Esophagus muscularis mucosa (tissue), 3 donors: Measurements from ENCODE around the gene VAPB.
"Not testable (repeated sequence)": the region's sequence is repeated elsewhere in the genome, so short reads cannot be mapped to it uniquely, and the experiment has no call there.

Experiments
- POLR2A ChIP-seq: fragments of 450-650 bp; IDR thresholded peaks from one replicate; pipeline ENCODE4 v1.6.1; 2017; ENCODE audit warnings: antibody characterized with exemption, moderate library complexity, mild to moderate bottlenecking, low read depth
- TF ChIP-seq, protein P1 (sequence below), 3 experiments: fragments of 200-600 bp in 2 of 3; fragments of 450-650 bp in 1 of 3; sonication (generic) in 2 of 3; IDR thresholded peaks; one replicate each; pipeline ENCODE4 v1.5.1; 2017 to 2019; ENCODE audit warnings: antibody characterized with exemption in 3 of 3, mild to moderate bottlenecking in 2 of 3, moderate library complexity in 1 of 3

DNA sequence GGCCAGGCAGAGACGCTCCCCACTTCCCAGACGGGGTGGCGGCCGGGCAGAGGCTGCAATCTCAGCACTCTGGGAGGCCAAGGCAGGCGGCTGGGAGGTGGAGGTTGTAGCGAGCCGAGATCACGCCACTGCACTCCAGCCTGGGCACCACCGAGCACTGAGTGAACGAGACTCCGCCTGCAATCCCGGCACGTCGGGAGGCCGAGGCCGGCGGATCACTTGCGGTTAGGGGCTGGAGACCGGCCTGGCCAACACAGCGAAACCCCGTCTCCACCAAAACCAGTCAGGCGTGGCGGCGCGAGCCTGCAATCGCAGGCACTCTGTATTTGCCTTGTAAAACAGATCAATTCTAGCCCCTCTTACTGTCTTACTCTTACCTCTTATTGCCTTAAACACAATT, 25.8 kb downstream of the VAPB start:
- not testable (repeated sequence) for TF ChIP-seq POLR2A
- TF ChIP-seq, protein P1, sequence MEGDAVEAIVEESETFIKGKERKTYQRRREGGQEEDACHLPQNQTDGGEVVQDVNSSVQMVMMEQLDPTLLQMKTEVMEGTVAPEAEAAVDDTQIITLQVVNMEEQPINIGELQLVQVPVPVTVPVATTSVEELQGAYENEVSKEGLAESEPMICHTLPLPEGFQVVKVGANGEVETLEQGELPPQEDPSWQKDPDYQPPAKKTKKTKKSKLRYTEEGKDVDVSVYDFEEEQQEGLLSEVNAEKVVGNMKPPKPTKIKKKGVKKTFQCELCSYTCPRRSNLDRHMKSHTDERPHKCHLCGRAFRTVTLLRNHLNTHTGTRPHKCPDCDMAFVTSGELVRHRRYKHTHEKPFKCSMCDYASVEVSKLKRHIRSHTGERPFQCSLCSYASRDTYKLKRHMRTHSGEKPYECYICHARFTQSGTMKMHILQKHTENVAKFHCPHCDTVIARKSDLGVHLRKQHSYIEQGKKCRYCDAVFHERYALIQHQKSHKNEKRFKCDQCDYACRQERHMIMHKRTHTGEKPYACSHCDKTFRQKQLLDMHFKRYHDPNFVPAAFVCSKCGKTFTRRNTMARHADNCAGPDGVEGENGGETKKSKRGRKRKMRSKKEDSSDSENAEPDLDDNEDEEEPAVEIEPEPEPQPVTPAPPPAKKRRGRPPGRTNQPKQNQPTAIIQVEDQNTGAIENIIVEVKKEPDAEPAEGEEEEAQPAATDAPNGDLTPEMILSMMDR (IDR thresholded peaks at IDR 0.05), result not testable (repeated sequence)
